Activated CD4-positive, alpha-beta T cell treated with anti-CD3 and anti-CD28 coated beads for 1 hour (primary cell): ENCODE measurements around the gene PHYHD1.
A peak's percentile ranks its signal among the peaks of the same experiment; 100 is the strongest.
"Not testable (repeated sequence)": the region's sequence is repeated elsewhere in the genome, so short reads cannot be mapped to it uniquely, and the experiment has no call there.

Experiments used
- DNase-seq: peaks from one replicate; pipeline ENCODE4 v3.0.0-alpha.2; 2020

PHYHD1 gene

GRCh38 chr9:128927731-128928411 lies 7.1 kb downstream of the PHYHD1 start:
- DNase-seq: peak; percentile 39

GRCh38 chr9:128928624-128929023 lies 7.8 kb downstream of the PHYHD1 start:
- DNase-seq: no peak

GRCh38 chr9:128929560-128929959 lies 8.8 kb downstream of the PHYHD1 start:
- no peak for DNase-seq

DNA sequence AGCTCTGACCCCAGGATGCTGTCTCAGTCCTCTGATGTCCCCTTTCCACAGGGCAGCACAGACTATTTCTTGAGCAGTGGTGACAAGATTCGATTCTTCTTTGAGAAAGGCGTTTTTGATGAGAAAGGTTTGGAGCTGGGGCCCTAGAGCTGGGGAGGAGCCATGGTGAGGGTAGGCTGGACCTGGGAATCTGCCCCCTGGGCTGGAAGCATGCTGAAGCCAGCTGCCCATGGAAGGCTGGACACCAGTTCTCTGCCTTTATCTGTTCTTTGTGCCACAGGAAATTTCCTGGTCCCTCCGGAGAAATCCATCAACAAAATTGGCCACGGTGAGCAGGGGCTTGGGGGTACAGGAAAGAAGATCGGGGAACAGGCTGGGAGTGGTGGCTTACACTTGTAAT lies 12.9 kb downstream of the PHYHD1 start:
- DNase-seq: no peak

DNA sequence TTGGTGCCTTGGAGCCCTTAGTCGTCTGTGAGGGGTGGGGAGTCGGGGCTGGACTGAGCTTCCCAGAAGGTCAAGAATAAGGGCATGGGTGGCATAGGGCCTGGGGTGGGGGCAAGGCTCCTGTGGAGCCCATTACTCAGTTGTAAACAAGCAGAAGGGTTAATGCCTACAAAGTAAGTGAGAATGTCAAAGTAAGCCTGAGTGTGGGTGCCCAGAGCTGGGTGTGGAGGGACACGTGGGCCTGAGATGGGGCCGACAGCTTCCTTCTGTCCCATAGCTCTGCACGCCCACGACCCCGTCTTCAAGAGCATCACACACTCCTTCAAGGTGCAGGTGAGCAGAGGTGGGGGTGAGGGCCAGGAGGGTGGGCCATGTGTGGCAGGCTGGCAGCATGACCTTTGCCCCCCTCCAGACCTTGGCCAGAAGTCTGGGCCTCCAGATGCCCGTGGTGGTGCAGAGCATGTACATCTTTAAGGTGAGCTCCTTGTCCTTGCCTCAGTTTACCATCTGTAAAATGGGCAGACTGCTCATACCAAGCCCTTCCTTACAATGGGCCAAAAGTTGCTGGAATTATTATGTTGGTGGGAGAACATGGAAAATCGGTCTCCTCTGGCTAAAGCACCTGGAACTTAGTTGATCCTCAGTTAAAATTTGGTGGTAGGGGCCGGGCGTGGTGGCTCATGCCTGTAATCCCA lies 15.5 kb downstream of the PHYHD1 start:
- DNase-seq: no peak

DNA sequence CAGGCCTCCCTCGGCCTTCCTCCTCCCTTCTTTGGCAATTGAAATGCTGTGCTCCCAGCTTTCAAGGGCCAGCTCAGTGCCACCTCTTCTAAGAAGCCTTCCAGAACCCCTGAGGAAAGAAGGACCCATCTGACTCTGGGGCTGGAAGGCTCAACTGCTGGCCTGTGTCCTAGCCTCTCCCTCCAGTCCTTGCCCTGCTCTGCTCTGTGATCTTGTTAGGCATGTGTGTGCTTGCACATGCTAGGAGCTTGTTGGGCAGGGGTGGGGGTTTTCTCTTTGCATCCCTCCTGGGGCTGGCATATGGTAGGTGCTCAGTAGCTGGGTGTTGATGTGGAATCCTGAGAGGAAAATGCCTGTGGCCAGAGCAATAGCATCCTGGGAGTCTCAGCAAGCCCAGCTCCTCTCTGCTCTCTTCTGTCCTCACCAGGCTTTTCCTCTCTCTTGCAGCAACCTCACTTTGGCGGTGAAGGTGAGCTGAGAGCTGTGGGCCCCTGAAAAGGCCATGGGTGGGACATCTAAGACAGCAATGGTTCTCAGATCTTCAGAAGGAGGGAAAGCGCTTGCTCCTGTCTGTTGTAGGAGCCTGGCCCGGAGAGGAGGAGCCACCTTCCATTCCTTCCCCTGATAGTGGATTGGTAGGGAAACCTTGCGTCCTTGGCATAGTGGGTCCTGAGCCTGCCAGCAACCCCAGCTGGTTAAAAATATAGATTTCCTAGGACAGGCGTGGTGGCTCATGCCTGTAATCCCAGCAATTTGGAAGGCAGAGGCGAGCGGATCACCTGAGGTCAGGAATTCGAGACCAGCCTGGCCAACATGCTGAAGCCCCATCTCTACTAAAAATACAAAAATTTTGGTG lies 16.8 kb downstream of the PHYHD1 start:
- no peak for DNase-seq

- no peak for DNase-seq
Measured at GRCh38 chr9:128940271-128940921, 19.6 kb downstream of the PHYHD1 start.

DNA sequence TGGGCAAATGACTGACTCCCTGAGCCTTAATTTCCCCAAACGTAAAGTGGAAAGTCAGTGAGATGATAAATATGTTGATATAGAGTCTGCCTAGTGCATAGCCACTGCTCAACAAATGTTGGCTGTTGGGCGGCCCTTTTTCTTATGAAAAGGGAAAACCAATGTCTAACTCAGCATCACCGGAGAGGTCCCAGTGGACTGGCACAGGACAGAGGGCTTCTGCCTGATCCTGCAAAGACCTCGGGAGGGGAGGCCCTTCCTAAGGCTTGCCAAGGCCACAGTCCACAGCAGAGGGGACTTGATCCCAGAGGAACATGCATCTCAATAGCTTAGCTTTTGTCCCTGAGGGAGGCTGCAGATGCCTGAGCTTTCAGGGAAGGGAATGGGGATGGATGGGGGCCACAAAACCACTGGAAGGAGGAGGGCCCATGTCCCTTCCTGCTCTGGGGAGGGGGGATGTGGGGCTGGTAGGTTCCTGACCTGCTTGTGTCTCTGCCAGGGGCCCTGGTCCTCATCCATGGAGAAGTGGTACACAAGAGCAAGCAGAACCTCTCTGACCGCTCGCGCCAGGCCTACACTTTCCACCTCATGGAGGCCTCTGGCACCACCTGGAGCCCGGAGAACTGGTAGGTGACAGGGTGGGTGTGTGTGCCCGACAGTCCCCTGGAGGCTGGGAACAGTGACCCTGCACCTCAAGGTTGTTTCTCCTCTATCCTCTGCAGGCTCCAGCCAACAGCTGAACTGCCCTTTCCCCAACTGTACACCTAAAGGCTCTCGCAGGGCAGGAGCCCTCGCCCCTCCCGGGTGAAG lies 20.4 kb downstream of the PHYHD1 start:
- no peak for DNase-seq

DNA sequence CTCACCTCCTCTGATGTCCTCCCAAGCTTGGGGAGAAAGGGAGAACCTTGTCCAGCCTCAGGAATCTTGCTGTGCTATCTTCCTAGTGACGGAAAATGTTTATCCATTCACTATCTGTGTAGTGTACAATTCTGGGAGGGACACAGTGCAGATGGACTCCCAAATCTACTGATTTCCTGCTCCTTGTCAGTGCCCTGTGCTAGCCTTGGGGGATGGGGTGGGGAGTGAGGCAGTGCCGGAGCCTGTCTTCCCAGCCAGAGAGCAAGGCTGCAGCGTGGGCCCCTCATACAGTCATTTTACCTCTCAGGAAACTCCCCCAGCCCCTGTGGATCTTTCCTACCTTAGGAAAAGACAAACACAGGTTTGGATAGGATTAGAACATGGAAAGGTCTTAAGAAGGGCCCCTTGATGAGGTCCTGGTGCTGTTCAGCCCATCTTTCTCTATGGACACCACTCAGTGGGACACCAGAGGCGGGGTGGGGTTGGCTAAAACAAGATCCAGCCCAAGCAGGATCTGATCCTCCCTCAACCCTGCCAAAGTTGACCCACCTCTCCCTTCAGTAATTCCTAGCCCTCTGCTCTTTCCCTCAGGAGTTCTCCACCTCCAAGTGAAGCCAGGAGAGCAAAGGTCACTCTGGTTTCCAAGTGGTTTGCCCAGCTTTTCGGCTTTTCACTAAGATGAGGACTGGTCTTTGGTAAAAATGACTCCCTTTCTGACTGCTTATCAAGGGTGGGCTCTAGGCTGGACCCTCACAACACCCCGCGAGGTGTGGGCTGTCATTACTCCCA lies 23.2 kb downstream of the PHYHD1 start:
- DNase-seq: no peak

DNA sequence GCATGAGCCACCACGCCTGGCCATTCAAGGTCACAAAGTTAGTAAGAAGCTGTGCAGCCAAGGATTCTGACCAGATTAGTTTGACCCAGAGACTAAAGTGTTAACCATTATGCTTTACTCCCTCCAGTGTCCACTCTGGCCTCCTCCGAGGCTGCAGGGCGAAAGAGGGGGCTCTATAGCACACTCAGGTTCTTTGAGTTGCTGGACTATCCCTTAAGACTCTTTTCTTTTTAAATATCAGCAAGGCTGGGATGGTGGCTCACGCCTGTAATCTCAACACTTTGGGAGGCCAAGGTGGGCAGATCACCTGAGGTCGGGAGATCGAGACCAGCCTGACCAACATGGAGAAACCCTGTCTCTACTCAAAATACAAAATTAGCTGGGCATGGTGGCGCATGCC lies 24.2 kb downstream of the PHYHD1 start:
- not testable (repeated sequence) for DNase-seq

DNA sequence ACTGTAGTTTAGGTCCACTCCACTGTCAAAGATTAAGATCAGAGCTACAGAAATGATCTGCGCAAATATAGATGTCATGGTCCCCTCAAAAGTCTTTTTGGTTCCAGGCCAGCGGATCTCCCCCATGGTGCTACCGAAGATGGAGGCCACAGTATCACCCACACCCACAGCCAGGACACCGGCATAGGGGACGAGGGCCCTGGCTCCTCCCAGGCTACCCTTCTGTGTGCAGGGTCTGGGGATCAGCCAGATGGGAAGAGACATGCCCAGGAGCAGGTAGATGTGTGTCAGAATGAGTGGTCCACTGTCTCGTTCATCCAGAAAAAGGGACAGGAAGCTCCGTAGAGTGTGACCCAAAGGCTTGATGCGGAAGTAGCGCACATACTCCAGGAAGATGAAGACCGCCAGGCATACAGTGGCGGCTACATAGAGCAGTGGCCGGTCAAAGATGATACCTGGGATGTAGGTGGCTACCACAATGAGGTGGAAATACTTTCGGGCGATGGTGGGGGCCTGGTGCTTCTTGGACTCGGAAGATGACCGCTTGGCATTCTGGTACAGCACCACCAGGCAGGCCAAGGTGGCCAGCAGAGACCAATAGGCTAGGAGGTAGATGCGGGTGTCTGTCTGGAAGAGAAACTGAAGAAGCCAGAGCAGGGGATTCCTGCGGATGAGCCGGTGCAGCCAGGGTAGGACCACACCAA lies 25.2 kb downstream of the PHYHD1 start:
- DNase-seq: no peak

- DNase-seq: peak; percentile 11
Measured at GRCh38 chr9:128946571-128947276, 25.9 kb downstream of the PHYHD1 start.

DNA sequence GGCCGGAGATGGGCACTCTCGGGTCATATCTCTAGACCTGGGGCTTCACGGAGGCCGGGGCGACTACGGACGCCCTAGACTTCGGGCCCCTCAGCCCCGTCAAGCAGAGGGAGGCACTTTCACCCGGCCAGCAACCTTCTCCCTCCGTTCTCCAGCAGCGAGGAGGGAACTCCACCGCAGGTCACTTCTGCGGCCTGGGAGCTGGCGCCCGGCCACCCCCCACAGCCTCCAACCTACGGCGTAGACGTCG lies 26.4 kb downstream of the PHYHD1 start:
- DNase-seq: no peak

DNA sequence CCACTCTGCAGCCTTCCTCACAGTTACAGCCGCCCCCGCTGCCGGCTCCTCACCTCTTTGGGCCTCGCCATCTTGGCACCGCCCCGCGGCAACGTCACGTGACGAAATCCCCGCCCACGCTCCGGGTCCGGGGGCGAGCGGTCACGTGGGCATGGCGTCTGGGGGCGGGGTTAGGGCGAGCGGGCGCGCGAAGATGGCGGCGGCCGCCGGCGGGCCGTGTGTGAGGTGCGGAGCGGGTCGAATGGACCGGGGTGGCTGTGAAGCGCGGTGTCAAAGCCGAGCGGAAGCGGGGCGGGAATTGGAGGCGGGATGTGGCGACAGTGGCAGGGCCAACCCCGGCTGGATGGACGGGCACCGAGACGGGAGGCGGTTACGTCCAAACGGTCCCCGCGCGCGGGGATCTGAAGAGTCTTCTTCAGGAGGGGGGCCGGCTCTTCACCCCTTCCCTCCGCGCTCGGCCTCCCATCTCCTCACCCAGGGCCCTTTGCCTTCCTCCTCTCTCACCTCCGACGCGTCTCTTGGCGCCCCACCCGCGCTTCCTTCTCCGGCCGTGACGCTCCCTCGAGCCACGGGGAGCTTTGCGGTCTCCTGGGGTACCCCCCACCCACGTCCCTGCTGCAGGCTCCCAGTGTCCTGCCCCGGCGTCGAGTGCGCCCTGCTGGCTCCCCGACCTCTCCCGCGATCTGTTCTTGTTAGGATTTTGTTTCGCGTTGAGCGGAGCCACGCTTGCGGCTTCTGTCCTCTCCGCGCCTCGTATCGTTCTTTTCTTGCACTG lies 26.9 kb downstream of the PHYHD1 start, which contains the start of the genes DOLK and NUP188:
TSS of gene DOLK (minus strand) at position 77 of the 775 bp plus-strand sequence. CDS start 300 bp downstream, outside the sequence.
TSS of gene NUP188 (plus strand) at position 173 of the 775 bp plus-strand sequence. CDS start at position 194, 21 bp downstream.
- peak; percentile 99 for DNase-seq

DNA sequence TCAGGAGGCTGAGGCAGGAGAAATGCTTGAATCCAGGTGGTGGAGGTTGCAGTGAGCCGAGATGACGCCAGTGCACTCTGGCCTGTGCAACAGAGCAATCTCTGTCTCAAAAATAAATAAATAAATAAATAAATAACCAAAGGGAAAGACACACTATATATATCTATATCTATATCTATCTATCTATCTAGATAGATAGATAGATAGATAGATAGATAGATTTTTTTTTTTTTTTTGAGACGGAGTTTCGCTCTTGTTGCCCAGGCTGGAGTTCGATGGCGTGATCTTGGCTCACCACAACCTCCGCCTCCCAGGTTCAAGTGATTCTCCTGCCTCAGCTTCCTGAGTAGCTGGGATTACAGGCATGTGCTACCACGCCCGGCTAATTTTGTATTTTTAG lies 40.6 kb downstream of the PHYHD1 start:
- not testable (repeated sequence) for DNase-seq

DNA sequence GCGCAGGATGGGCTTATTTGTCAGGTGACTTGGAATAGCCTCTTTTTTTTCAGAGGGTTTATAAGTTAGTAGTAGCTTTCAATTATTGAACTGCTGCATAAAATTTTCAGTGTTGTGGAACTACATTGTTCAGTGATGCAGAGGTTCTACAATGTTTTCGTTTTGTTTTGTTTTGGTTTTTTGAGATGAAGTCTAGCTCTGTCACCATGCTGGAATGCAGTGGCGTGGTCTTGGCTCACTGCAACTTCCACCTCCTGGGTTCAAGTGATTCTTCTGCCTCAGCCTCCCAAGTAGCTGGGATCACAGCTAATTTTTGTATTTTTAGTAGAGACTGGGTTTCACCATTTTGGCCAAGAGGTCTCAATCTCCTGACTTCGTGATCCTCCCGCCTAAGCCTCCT lies 48.7 kb downstream of the PHYHD1 start:
- no peak for DNase-seq

DNA sequence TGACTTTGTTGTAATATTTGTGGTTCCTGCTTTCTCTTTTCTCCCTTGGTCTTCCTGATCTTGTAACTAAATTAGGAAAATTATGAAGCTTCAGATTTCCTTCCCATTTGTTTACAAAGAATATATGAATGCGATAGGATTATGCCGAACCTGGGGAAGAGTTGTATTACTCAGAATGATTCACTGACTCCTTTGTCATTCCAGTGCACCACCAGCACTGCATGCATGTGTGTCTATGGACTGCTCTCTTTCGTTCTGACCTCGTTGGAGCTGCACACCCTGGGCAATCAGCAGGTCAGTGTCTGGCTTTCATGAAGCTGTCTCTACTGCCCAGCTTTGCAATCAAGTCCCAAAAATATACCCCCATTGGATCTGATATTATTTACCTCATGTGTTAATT lies 52.2 kb downstream of the PHYHD1 start:
- DNase-seq: no peak

GRCh38 chr9:128979111-128979510 lies 58.3 kb downstream of the PHYHD1 start:
- no peak for DNase-seq

DNA sequence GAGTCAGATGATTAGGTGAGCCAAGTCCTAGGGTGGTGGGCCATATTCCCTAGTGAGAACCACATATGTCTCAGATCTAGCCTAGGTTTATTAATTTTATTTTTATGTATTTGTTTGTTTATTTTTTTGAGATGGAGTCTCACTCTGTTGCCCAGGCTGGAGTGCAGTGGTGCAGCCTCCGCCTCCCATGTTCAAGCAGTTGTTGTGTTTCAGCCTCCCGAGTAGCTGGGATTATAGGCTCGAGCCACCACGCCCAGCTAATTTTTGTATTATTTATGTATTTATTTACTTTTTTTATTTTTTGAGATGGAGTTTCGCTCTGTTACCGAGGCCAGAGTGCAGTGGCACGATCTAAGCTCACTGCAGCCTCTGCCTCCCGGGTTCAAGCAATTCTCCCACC lies 62.8 kb downstream of the PHYHD1 start:
- DNase-seq: no peak
